Hippocampal formation (tissue), 2 donors: ENCODE data around the gene TMEM18.
"Not testable (repeated sequence)": the region's sequence is repeated elsewhere in the genome, so short reads cannot be mapped to it uniquely, and the experiment has no call there.

Experiments used
- DNase-seq, 2 donors: peaks; one replicate each; lab custom pipeline; 2025; lab: John Stamatoyannopoulos, UW

The TMEM18 gene

DNA sequence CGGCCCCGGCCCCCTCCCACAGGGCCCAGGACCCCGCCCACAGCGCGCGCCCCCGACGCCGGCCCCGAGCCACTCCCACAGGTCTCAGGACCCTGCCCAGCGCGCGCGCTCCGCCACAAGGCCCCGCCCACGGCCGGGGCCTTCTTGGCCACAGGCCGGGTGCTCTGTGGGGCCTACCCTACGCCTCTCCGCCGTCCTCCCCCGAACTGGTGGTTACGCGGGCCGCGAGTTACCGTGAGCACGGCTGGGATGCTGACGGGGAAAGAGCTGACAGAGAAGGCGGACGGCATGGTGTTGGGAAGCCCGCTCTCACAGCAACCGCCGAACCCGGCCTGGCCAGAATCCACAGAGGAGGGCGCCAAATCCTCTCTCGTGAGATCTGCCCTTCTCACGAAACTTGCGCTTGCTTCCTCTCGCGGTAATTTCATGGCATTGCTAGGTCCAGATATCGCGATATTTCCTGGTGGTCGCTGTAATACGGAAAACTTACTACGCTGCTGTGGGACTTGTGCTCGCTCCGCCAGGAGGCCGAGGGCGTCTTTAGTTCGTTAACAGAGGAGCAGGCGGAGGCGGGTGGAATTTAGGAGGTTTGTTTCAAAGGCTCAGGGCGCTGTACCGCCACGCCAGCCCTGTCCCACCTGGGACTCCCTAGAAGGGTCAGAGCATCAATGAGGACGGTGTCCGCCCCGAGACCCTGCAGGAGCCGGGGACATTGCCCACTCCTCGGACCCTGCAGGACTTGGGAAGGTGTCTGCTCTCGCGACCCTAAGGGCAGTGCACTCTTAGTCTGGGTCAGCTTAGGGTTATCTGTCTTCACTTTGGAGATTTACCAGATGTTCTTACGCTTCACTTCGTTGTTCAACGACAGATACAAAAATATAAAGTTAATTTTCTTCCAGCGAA lies at the start of gene TMEM18:
Gene TMEM18, minus strand, starts transcription at position 351 of the 903 bp plus-strand sequence. Its CDS starts 61 bp downstream, at position 290.
- DNase-seq, result peak in 1 of 2 donors; percentile 94

- DNase-seq, result no peak
These were observed 49.0 kb upstream of the TMEM18 start for GRCh38 chr2:726169-726568.

GRCh38 chr2:725468-725867 lies 48.3 kb upstream of the TMEM18 start:
- no peak for DNase-seq

DNA sequence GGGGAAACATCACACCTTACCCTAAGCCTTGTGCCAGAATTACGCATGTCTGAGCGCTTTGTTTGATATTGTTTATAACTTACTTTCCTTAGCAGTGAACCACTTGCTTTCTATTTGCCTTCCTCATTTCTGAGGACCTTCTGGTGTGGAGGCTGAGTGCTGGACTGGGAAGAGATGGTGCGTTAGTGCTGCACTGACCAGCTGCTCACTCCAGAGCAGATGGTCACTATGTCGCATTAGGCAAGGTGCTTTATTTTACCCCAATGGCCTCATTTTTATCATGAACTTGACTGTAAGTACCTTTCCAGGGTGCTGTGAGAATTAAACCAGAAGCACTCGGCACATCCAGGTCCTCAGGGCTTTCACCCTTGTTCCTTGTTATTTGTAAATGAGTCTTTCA lies 46.6 kb upstream of the TMEM18 start:
- DNase-seq, result no peak

- no peak for DNase-seq
These were observed 43.6 kb upstream of the TMEM18 start for GRCh38 chr2:720842-721241.

- DNase-seq, result no peak
These were observed 42.5 kb upstream of the TMEM18 start for GRCh38 chr2:719734-720133.

GRCh38 chr2:719191-719590 lies 42.0 kb upstream of the TMEM18 start:
- no peak for DNase-seq

- DNase-seq, result no peak
These were observed 40.5 kb upstream of the TMEM18 start for GRCh38 chr2:717661-718060.

- no peak for DNase-seq
These were observed 38.8 kb upstream of the TMEM18 start for GRCh38 chr2:715854-716560.

- no peak for DNase-seq
These were observed 37.8 kb upstream of the TMEM18 start for GRCh38 chr2:715038-715437.

GRCh38 chr2:714005-714741 lies 37.0 kb upstream of the TMEM18 start:
- DNase-seq, result peak in 1 of 2 donors; percentile 11

DNA sequence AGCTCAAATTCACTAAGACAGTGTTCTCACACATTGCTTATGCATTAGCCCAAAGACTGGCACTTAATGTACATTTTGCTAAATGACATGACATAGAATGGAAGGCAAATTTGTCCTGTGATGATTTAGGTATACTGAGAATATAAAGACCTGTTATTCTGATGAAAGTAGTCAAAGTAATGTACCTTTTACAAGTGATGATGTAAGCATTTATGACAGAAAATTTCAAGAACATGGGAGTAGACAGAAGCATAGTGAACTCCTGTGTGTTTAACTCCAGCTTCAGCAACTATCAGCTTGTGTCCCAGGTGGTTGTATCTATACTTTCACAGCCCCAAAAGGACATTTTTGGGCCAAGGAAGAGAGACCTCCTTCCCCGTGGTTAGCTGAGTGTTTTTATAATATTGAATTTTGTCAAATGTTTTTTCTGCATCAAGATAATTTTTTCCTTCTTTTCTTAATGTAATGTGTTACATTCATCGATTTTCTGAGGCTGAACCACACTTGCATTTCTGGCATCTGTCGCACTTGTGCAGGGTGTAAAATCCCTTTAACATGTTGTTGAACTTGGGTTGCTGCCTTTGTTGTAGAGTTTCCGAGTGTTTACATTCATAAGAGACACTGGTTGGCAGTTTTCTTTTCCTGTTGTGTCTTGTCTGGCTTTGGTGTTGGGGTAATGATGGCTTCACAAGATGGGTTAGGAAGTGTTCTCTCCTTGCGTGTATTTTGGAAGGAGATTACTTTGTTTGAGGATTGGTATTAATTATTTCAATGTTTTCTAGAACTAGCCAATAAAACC lies 33.9 kb upstream of the TMEM18 start:
- DNase-seq, result no peak

DNA sequence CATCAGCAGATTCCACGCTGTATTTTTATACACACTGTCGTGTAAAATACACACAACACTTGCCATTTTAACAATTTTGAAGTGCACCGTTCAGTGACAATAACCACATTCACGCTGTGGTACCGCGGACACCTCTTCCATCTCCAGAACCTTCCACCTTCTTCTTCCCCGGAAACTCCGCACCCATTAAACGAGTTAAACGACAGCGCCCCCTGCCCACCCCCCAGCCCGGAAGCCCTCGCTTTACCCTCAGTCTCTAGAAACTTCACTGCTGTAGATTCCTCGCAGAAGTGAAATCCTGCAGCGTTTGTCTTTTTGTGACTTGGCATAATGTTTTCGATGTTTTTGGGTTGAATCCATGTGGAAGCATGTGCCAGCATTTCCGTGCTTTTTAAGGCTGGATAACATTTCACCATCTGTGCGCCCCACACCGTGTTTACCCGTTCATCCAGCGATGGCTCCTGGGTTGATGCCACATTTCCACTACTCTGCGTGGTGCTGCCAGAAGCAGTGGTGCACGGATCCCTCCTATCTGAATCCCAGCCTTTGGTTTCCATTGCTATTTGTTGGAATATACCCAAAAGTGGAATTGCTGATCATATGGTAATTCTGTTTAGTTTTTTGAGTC lies 32.0 kb upstream of the TMEM18 start:
- DNase-seq, result peak in 1 of 2 donors; percentile 24

DNA sequence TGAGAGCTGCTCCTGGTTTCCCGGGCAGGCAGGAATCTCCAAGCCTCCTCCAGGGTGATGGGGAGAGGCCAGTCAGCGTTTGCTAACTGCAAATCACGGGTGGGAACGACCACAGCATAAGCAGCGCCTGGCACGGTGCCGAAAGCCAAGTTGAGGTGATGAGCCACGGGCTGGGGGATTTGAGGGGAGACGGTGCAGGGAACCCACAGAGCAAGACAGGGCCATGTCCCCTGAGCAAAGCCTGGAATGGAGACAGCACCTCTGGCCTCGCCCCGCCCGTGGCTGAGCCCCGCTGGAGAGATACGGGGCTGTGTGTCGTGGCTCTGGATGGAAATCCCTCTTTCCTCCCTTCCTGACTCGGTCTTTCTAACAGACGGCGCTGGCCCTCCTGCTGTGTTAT lies 31.5 kb upstream of the TMEM18 start:
- no peak for DNase-seq

DNA sequence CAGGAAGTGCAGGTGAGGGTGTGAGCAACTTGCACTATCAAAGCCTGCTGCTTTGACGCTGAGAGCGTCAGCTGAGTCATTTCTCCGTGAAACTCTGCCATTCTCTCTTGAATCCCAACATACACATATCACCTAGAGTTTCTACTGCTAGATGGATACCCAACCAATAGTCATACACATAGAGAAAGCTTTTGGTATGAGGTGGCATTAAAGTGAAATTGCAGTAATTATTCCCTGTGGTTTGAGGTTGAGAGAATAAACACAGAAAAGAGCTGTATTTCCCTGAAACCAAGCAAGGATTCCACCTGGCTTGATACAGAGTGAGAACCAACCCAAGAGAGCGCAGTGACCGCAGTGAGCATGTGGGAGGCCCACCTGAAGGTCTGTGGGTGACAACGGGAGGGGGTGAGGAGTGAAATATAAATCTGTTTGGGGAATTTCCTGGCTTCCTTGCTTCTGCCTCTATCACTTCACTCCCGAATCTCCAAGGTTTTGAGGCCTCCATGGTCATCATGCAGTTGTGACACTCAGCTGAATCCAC lies 28.8 kb upstream of the TMEM18 start:
- DNase-seq, result no peak

DNA sequence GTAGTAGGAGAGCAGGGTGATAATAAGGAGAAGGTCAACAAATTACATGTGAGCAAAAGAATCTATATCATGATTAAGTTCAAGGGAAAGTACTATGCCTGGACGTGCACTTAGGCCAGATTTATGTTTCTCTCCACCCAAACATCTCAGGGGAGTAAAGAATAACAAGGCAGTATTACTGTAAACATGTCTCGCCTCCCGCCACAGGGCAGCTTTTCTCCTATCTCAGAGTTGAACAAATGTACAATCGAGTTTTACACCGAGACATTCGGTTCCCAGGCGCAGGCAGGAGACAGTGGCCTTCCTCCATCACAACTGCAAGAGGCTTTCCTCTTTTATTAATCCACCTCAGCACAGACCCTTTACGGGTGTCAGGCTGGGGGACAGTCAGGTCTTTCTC lies 25.6 kb upstream of the TMEM18 start:
- not testable (repeated sequence) for DNase-seq

GRCh38 chr2:696999-697627 lies 19.9 kb upstream of the TMEM18 start:
- no peak for DNase-seq

GRCh38 chr2:696463-696862 lies 19.3 kb upstream of the TMEM18 start:
- no peak for DNase-seq

DNA sequence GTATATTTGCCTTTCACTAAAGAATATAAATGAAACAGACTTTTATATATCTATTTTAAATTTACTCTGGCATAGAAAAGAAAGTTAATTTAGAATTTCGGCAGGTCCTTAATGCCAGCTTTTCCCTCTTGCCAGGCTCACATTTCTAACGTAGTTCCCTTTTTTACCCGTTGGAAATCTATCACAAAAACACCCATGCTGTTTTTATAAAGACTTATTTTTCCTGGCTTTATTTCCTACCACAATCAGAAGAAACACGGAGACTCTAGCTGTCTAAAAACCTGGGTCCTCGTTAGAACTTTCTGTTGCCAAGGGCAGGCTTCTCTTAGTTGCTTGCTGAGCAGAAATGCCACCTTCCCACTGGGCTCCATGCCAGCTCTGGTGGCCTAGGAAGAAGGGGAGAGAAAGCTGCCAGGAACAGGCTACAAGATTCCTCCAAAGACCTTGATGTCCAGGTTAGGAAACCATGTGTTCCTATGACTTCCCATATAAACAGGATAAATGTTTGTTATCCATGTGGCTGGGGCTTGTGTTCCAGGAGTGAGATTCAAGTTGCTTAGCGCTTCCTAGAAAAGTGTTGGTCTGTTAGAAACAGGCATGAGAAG lies 17.8 kb upstream of the TMEM18 start:
- no peak for DNase-seq

DNA sequence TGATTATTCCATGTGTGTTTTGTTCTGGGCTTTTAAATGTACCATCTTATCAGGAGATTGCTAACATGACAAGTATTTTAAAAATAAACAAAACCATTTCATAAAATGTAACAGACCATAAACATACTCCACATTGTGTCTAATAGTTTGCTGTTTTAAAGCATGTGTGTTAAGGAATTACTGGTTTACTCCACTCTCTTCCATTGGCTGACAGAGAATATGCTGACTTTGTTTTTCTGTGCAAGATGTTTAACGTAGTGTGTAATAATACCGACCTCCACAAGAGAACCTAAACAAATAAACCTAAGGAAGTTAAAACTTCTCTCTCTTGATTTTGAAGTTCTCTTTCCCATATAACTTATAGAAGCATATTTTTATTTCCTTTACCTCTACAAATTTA lies 17.0 kb upstream of the TMEM18 start:
- no peak for DNase-seq
